HCT116 (cell line): ENCODE data around the gene GOLT1B. TPM values are rescaled to one million over a fixed set of nuclear protein-coding genes. Genes with fewer than 3 reads are reported as not detected.

Experiments
- ATAC-seq: fragments of 200-7000 bp; cut with Tn5 transposase; 2 replicates; pipeline ENCODE4 v1.9.1; 2020; ENCODE audit warnings: mild to moderate bottlenecking, moderate library complexity
- BruUV-seq: library from RNA; stranded (reverse); fragments of 400-500 nt; replicated peaks from 2 replicates; lab custom pipeline; 2021; lab: Mats Ljungman, UMichigan
- CTCF ChIA-PET: fragments of 300-600 bp; sonication (Branson Sonifier 250); formaldehyde crosslinking; loops from one replicate; lab custom pipeline; 2021; ENCODE audit warnings: antibody characterized with exemption; lab: Charles Lee
- POLR2A ChIA-PET: fragments of 300-600, 350-600 bp; sonication (Branson Sonifier 250); formaldehyde crosslinking; loops from one replicate; lab custom pipeline; 2021; ENCODE audit warnings: antibody characterized with exemption; lab: Charles Lee
- RAD21 ChIA-PET, 2 experiments: fragments of 300-600 bp; sonication (Branson Sonifier 250); formaldehyde crosslinking; loops; one replicate each; lab custom pipeline; 2023; ENCODE audit warnings: low total read pairs in 2 of 2; ENCODE audit not compliant: uncharacterized antibody in 2 of 2, unreplicated experiment in 2 of 2, low non-redundant PET in 1 of 2; lab: Charles Lee
- DNase-seq: peaks from one replicate; pipeline ENCODE4 v3.0.0-alpha.2; 2010; ENCODE audit warnings: low read depth, low spot score
- H2AFZ ChIP-seq: fragments of 200-600 bp; shearing (Covaris generic), sonication (generic); 2 replicates; pipeline ENCODE4 v1.6.1; 2017; ENCODE audit warnings: low read depth, mixed run types, mixed read lengths, antibody characterized with exemption, low read length; ENCODE audit not compliant: poor library complexity, severe bottlenecking
- H3K27ac ChIP-seq: 2 replicates; pipeline ENCODE4 v1.5.1; 2012; ENCODE audit warnings: low read depth, low read length
- H3K27me3 ChIP-seq: fragments of 200-600 bp; sonication (generic); 2 replicates; pipeline ENCODE4 v1.6.1; 2016; ENCODE audit warnings: mixed run types, low read length, mixed read lengths; ENCODE audit not compliant: insufficient read depth
- H3K36me3 ChIP-seq, 2 experiments: fragments of 200-500 bp in 1 of 2; fragments of 200-600 bp in 1 of 2; sonication (Bioruptor generic) in 1 of 2; sonication (generic) in 1 of 2; 2 replicates each; pipeline versions ENCODE4 v1.5.1 to v1.6.1; 2014 to 2016; ENCODE audit warnings: low read length in 2 of 2, inconsistent platforms in 1 of 2, mixed read lengths in 1 of 2, mixed run types in 1 of 2; ENCODE audit not compliant: insufficient read depth in 2 of 2, control insufficient read depth in 1 of 2
- H3K4me1 ChIP-seq, 2 experiments: fragments of 200-600 bp in 1 of 2; sonication (generic) in 1 of 2; 2 replicates each; pipeline versions ENCODE4 v1.5.1 to v1.6.1; 2012 to 2017; ENCODE audit warnings: low read length in 2 of 2, inconsistent platforms in 1 of 2, mild to moderate bottlenecking in 1 of 2, mixed read lengths in 1 of 2, mixed run types in 1 of 2, moderate library complexity in 1 of 2; ENCODE audit not compliant: insufficient read depth in 2 of 2, control insufficient read depth in 1 of 2
- H3K4me2 ChIP-seq: fragments of 200-600 bp; sonication (generic); 2 replicates; pipeline ENCODE4 v1.6.1; 2017; ENCODE audit warnings: mixed run types, low read length, mixed read lengths
- H3K4me3 ChIP-seq, 2 experiments: fragments of 200-600 bp in 1 of 2; sonication (generic) in 1 of 2; replicated peaks in 1 of 2; 2 replicates each; pipeline ENCODE4 v1.5.1; 2011 to 2016; ENCODE audit warnings: low read length in 2 of 2, control low read depth in 1 of 2, low read depth in 1 of 2, mild to moderate bottlenecking in 1 of 2, mixed read lengths in 1 of 2, mixed run types in 1 of 2
- H3K79me2 ChIP-seq: fragments of 200-600 bp; sonication (generic); 2 replicates; pipeline ENCODE4 v1.6.1; 2017; ENCODE audit warnings: mild to moderate bottlenecking, mixed run types, low read length, moderate library complexity, mixed read lengths; ENCODE audit not compliant: insufficient read depth
- H3K9ac ChIP-seq: fragments of 200-600 bp; sonication (generic); 2 replicates; pipeline ENCODE4 v1.6.1; 2016; ENCODE audit warnings: low read length, mixed read lengths
- H3K9me2 ChIP-seq: fragments of 200-600 bp; sonication (generic), shearing (Covaris generic); 2 replicates; pipeline ENCODE4 v1.6.1; 2017; ENCODE audit warnings: mixed run types, mild to moderate bottlenecking, moderate library complexity; ENCODE audit not compliant: insufficient read depth
- H3K9me3 ChIP-seq, 2 experiments: fragments of 200-500 bp in 1 of 2; fragments of 200-600 bp in 1 of 2; sonication (Bioruptor generic) in 1 of 2; sonication (generic) in 1 of 2; 2 replicates each; pipeline ENCODE4 v1.6.1; 2014 to 2017; ENCODE audit warnings: low read length in 2 of 2, mixed read lengths in 2 of 2, inconsistent platforms in 1 of 2, low read depth in 1 of 2, mild to moderate bottlenecking in 1 of 2, mixed run types in 1 of 2, moderate library complexity in 1 of 2; ENCODE audit not compliant: control insufficient read depth in 1 of 2, insufficient read depth in 1 of 2
- H4K20me1 ChIP-seq: fragments of 200-600 bp; sonication (generic), shearing (Covaris generic); 2 replicates; pipeline ENCODE4 v1.6.1; 2017; ENCODE audit warnings: mixed run types, mild to moderate bottlenecking, moderate library complexity; ENCODE audit not compliant: insufficient read depth
- CBX3 ChIP-seq: IDR thresholded peaks from 2 replicates; pipeline ENCODE4 v1.6.1; 2012; ENCODE audit warnings: low read depth
- EGR1 ChIP-seq: IDR thresholded peaks from 2 replicates; pipeline ENCODE4 v1.6.1; 2012; ENCODE audit warnings: low read depth
- ELF1 ChIP-seq: IDR thresholded peaks from 2 replicates; pipeline ENCODE4 v1.6.1; 2012; ENCODE audit warnings: low read depth, borderline replicate concordance
- EZH2 ChIP-seq: fragments of 200-600 bp; sonication (generic); IDR thresholded peaks from 2 replicates; pipeline ENCODE4 v1.6.1; 2017; ENCODE audit warnings: antibody characterized with exemption, mixed run types
- FOSL1 ChIP-seq: IDR thresholded peaks from 2 replicates; pipeline ENCODE4 v1.6.1; 2012; ENCODE audit warnings: low read depth
- JUND ChIP-seq: IDR thresholded peaks from 2 replicates; pipeline ENCODE4 v1.6.1; 2012
- POLR2A ChIP-seq: IDR thresholded peaks from 2 replicates; pipeline ENCODE4 v1.7.0; 2011; ENCODE audit warnings: borderline replicate concordance; ENCODE audit not compliant: insufficient read depth, insufficient read length; ENCODE audit errors: extremely low read depth
- POLR2AphosphoS5 ChIP-seq: IDR thresholded peaks from 2 replicates; pipeline ENCODE4 v1.6.1; 2011; ENCODE audit warnings: mild to moderate bottlenecking, low read depth, low read length, moderate library complexity
- RAD21 ChIP-seq: IDR thresholded peaks from 2 replicates; pipeline ENCODE4 v1.6.1; 2012; ENCODE audit warnings: low read depth, mild to moderate bottlenecking
- SIN3A ChIP-seq: IDR thresholded peaks from 2 replicates; pipeline ENCODE4 v1.6.1; 2012; ENCODE audit warnings: low read depth
- SRF ChIP-seq: IDR thresholded peaks from 2 replicates; pipeline ENCODE4 v1.6.1; 2012; ENCODE audit warnings: low read depth
- TCF7L2 ChIP-seq: IDR thresholded peaks from 2 replicates; pipeline ENCODE4 v1.7.0; 2011; ENCODE audit warnings: borderline replicate concordance, inconsistent platforms; ENCODE audit not compliant: insufficient read depth, insufficient read length; ENCODE audit errors: extremely low read depth
- YY1 ChIP-seq: IDR thresholded peaks from 2 replicates; pipeline ENCODE4 v1.6.1; 2011; ENCODE audit warnings: low read length, low read depth, moderate library complexity, mild to moderate bottlenecking; ENCODE audit not compliant: insufficient replicate concordance; ENCODE audit errors: extremely low read depth
- ZFX ChIP-seq: fragments of 450-650 bp; IDR thresholded peaks from 2 replicates; pipeline ENCODE4 v1.6.1; 2017
- ZNF274 ChIP-seq: fragments of 200-500 bp; sonication (Bioruptor generic); IDR thresholded peaks from 2 replicates; pipeline ENCODE4 v1.6.1; 2014; ENCODE audit warnings: mild to moderate bottlenecking, low read depth, low read length, inconsistent platforms
- intact Hi-C: fragments of 100-400 bp; cut with micrococcal nuclease; formaldehyde crosslinking; loops from 2 replicates; pipeline ENCODE4 v1.10.0; 2022
- total RNA-seq: library from RNA; stranded (reverse); gene quantifications from one replicate; pipeline ENCODE4 v1.2.1, GENCODE V29; 2021; ENCODE audit not compliant: unreplicated experiment
- TF ChIP-seq, protein P1 (sequence below): IDR thresholded peaks from 2 replicates; pipeline ENCODE4 v1.6.1; 2012
- TF ChIP-seq, protein P2 (sequence below): IDR thresholded peaks from 2 replicates; pipeline ENCODE4 v1.6.1; 2012; ENCODE audit warnings: low read depth
- TF ChIP-seq, protein P3 (sequence below): IDR thresholded peaks from 2 replicates; pipeline ENCODE4 v1.6.1; 2012
- TF ChIP-seq, protein P4 (sequence below): IDR thresholded peaks from 2 replicates; pipeline ENCODE4 v1.6.1; 2011; ENCODE audit warnings: mild to moderate bottlenecking, low read length, moderate library complexity; ENCODE audit not compliant: insufficient replicate concordance; ENCODE audit errors: extremely low read depth
- TF ChIP-seq, protein P5 (sequence below), 3 experiments: fragments of 200-600 bp in 1 of 3; sonication (generic) in 1 of 3; IDR thresholded peaks in 2 of 3; conservative IDR thresholded peaks in 1 of 3; 2 replicates each; pipeline ENCODE4 v1.5.1; 2012 to 2017; ENCODE audit warnings: low read depth in 2 of 3, low read length in 2 of 3, antibody characterized with exemption in 1 of 3, borderline replicate concordance in 1 of 3, control low read depth in 1 of 3, mild to moderate bottlenecking in 1 of 3, mixed read lengths in 1 of 3, mixed run types in 1 of 3, moderate library complexity in 1 of 3; ENCODE audit not compliant: insufficient read depth in 1 of 3

GOLT1B gene
- total RNA-seq, 1 experiment from 2014 or later = 43.5 TPM

DNA sequence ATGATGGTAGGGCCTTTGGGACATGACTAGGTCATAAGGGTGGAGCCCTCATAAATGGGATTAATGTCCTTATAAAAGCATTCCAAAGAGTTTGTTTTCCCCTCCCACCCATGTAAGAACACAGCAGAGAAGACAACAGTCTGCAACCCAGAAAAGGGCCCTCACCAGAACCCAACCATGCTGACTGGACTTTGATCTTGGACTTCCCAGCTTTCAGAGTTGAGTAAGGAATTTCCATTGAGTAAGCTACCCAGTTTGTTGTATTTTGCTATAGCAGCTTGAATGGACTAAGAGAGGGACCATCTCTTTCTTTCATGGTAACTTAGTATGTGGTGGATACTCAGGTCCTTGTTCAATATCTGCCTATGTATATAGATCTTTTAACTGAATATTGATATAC, 21.6 kb downstream of the GOLT1B start:
- intact Hi-C loops = no loop called here
- H3K36me3 ChIP-seq = no peaks in the 10 kb centered on the region
- H3K4me2 ChIP-seq = no peak overlapping the region
- ChIA-PET CTCF (no interaction called here), POLR2A (no interaction called here), RAD21 (no interaction called here)
- H4K20me1 ChIP-seq = no peaks in the 10 kb centered on the region
- TF ChIP-seq ZFX (no peak), POLR2A (no peak), CBX3 (no peak), SRF (no peak), EZH2 (no peak), SIN3A (no peak), ELF1 (no peak), POLR2AphosphoS5 (no peak), YY1 (no peak), RAD21 (no peak), TCF7L2 (no peak), FOSL1 (no peak), JUND (no peak), ZNF274 (no peak), EGR1 (no peak)
- TF ChIP-seq, protein P1, sequence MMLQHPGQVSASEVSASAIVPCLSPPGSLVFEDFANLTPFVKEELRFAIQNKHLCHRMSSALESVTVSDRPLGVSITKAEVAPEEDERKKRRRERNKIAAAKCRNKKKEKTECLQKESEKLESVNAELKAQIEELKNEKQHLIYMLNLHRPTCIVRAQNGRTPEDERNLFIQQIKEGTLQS = no peak
- TF ChIP-seq, protein P2, sequence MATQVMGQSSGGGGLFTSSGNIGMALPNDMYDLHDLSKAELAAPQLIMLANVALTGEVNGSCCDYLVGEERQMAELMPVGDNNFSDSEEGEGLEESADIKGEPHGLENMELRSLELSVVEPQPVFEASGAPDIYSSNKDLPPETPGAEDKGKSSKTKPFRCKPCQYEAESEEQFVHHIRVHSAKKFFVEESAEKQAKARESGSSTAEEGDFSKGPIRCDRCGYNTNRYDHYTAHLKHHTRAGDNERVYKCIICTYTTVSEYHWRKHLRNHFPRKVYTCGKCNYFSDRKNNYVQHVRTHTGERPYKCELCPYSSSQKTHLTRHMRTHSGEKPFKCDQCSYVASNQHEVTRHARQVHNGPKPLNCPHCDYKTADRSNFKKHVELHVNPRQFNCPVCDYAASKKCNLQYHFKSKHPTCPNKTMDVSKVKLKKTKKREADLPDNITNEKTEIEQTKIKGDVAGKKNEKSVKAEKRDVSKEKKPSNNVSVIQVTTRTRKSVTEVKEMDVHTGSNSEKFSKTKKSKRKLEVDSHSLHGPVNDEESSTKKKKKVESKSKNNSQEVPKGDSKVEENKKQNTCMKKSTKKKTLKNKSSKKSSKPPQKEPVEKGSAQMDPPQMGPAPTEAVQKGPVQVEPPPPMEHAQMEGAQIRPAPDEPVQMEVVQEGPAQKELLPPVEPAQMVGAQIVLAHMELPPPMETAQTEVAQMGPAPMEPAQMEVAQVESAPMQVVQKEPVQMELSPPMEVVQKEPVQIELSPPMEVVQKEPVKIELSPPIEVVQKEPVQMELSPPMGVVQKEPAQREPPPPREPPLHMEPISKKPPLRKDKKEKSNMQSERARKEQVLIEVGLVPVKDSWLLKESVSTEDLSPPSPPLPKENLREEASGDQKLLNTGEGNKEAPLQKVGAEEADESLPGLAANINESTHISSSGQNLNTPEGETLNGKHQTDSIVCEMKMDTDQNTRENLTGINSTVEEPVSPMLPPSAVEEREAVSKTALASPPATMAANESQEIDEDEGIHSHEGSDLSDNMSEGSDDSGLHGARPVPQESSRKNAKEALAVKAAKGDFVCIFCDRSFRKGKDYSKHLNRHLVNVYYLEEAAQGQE = no peak
- TF ChIP-seq, protein P3, sequence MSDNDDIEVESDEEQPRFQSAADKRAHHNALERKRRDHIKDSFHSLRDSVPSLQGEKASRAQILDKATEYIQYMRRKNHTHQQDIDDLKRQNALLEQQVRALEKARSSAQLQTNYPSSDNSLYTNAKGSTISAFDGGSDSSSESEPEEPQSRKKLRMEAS = no peak
- TF ChIP-seq, protein P4, sequence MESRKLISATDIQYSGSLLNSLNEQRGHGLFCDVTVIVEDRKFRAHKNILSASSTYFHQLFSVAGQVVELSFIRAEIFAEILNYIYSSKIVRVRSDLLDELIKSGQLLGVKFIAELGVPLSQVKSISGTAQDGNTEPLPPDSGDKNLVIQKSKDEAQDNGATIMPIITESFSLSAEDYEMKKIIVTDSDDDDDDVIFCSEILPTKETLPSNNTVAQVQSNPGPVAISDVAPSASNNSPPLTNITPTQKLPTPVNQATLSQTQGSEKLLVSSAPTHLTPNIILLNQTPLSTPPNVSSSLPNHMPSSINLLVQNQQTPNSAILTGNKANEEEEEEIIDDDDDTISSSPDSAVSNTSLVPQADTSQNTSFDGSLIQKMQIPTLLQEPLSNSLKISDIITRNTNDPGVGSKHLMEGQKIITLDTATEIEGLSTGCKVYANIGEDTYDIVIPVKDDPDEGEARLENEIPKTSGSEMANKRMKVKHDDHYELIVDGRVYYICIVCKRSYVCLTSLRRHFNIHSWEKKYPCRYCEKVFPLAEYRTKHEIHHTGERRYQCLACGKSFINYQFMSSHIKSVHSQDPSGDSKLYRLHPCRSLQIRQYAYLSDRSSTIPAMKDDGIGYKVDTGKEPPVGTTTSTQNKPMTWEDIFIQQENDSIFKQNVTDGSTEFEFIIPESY = no peak
- TF ChIP-seq, protein P5, sequence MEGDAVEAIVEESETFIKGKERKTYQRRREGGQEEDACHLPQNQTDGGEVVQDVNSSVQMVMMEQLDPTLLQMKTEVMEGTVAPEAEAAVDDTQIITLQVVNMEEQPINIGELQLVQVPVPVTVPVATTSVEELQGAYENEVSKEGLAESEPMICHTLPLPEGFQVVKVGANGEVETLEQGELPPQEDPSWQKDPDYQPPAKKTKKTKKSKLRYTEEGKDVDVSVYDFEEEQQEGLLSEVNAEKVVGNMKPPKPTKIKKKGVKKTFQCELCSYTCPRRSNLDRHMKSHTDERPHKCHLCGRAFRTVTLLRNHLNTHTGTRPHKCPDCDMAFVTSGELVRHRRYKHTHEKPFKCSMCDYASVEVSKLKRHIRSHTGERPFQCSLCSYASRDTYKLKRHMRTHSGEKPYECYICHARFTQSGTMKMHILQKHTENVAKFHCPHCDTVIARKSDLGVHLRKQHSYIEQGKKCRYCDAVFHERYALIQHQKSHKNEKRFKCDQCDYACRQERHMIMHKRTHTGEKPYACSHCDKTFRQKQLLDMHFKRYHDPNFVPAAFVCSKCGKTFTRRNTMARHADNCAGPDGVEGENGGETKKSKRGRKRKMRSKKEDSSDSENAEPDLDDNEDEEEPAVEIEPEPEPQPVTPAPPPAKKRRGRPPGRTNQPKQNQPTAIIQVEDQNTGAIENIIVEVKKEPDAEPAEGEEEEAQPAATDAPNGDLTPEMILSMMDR (IDR thresholded peaks at IDR 0.05 in 2 of 3, conservative IDR thresholded peaks at IDR 0.05 in 1 of 3; ENCODE audit: borderline replicate concordance in 1 of 3, insufficient read depth in 1 of 3, low read depth in 2 of 3, low read length in 2 of 3) = no peak
- H3K27me3 ChIP-seq = no peaks in the 10 kb centered on the region
- no TSS peak for BruUV-seq
- H3K9ac ChIP-seq = no peak overlapping the region
- H3K4me3 ChIP-seq = no peak overlapping the region
- DNase-seq (no peak), ATAC-seq (no peak)
- no peak overlapping the region for H3K27ac ChIP-seq
- H2AFZ ChIP-seq = no peak overlapping the region
- no peaks in the 10 kb centered on the region for H3K79me2 ChIP-seq
- H3K9me2 ChIP-seq = no peaks in the 10 kb centered on the region
- H3K4me1 ChIP-seq = no peaks in the 10 kb centered on the region
- H3K9me3 ChIP-seq = no peaks in the 10 kb centered on the region
